Neural progenitor cell (in vitro differentiated cells): ENCODE results near the gene VOPP1. TPM values are rescaled to one million over a fixed set of nuclear protein-coding genes. Genes with fewer than 3 reads are reported as not detected.
"Not testable (repeated sequence)": the region's sequence is repeated elsewhere in the genome, so short reads cannot be mapped to it uniquely, and the experiment has no call there.

Experiments
- DNase-seq: peaks from one replicate; pipeline ENCODE4 v3.0.0-alpha.2; 2016; ENCODE audit warnings: low spot score
- H2AFZ ChIP-seq: fragments of 200-600 bp; sonication (generic); replicated peaks from 2 replicates; pipeline ENCODE4 v1.6.1; 2016; ENCODE audit warnings: antibody characterized with exemption
- H3F3A ChIP-seq: fragments of 200-600 bp; sonication (generic); 2 replicates; pipeline ENCODE4 v1.6.1; 2016; ENCODE audit warnings: antibody characterized with exemption, low read depth
- H3K27ac ChIP-seq: fragments of 200-600 bp; sonication (generic); 2 replicates; pipeline ENCODE4 v1.5.1; 2016; ENCODE audit warnings: mild to moderate bottlenecking
- H3K27me3 ChIP-seq: fragments of 200-600 bp; sonication (generic); 2 replicates; pipeline ENCODE4 v1.6.1; 2016; ENCODE audit warnings: mild to moderate bottlenecking, moderate library complexity
- H3K36me3 ChIP-seq: fragments of 200-600 bp; sonication (generic); 2 replicates; pipeline ENCODE4 v1.5.1; 2016
- H3K4me1 ChIP-seq: fragments of 200-600 bp; sonication (generic); 2 replicates; pipeline ENCODE4 v1.6.1; 2016; ENCODE audit warnings: mixed run types
- H3K4me2 ChIP-seq: fragments of 200-600 bp; sonication (generic); 2 replicates; pipeline ENCODE4 v1.6.1; 2016
- H3K4me3 ChIP-seq: fragments of 200-600 bp; sonication (generic); 2 replicates; pipeline ENCODE4 v1.5.1; 2016
- H3K79me2 ChIP-seq: fragments of 200-600 bp; sonication (generic); 2 replicates; pipeline ENCODE4 v1.6.1; 2016; ENCODE audit warnings: low read depth
- H3K9ac ChIP-seq: fragments of 200-600 bp; sonication (generic); 2 replicates; pipeline ENCODE4 v1.6.1; 2016
- H3K9me3 ChIP-seq: fragments of 200-600 bp; sonication (generic); 2 replicates; pipeline ENCODE4 v1.5.1; 2016; ENCODE audit warnings: low read depth
- H4K20me1 ChIP-seq: fragments of 200-600 bp; sonication (generic); 2 replicates; pipeline ENCODE4 v1.6.1; 2016; ENCODE audit warnings: low read depth
- H3K27ac Mint-ChIP-seq: 3 replicates; pipeline ENCODE4 v1.8.0; 2021; ENCODE audit warnings: mixed read lengths
- H3K27me3 Mint-ChIP-seq: 2 replicates; pipeline ENCODE4 v1.8.0; 2022; ENCODE audit warnings: low read depth, mild to moderate bottlenecking, inconsistent platforms, moderate library complexity, mixed read lengths; ENCODE audit not compliant: insufficient read depth
- H3K36me3 Mint-ChIP-seq: 3 replicates; pipeline ENCODE4 v1.8.0; 2021; ENCODE audit warnings: mixed read lengths
- H3K4me1 Mint-ChIP-seq: 3 replicates; pipeline ENCODE4 v1.8.0; 2021; ENCODE audit warnings: mixed read lengths
- H3K4me3 Mint-ChIP-seq: 3 replicates; pipeline ENCODE4 v1.8.0; 2021; ENCODE audit warnings: mild to moderate bottlenecking, moderate library complexity, mixed read lengths
- H3K9me3 Mint-ChIP-seq: 3 replicates; pipeline ENCODE4 v1.8.0; 2020; ENCODE audit warnings: mixed read lengths
- CTCF ChIP-seq: fragments of 200-600 bp; sonication (generic); IDR thresholded peaks from 2 replicates; pipeline ENCODE4 v1.5.1; 2017; ENCODE audit warnings: antibody characterized with exemption, mild to moderate bottlenecking
- EZH2 ChIP-seq: fragments of 200-600 bp; sonication (generic); IDR thresholded peaks from 2 replicates; pipeline ENCODE4 v1.6.1; 2017; ENCODE audit warnings: antibody characterized with exemption, mild to moderate bottlenecking, moderate library complexity
- EZH2phosphoT487 ChIP-seq: fragments of 200-600 bp; sonication (generic); IDR thresholded peaks from 2 replicates; pipeline ENCODE4 v1.6.1; 2017; ENCODE audit warnings: antibody characterized with exemption
- total RNA-seq: library from RNA; depleted of rRNA; stranded (reverse); fragments of >200 nt; gene quantifications from 2 replicates; pipeline ENCODE4 v1.2.3, GENCODE V29; 2015; ENCODE audit warnings: low replicate concordance

VOPP1 gene
- total RNA-seq, 1 donor from 2014 or later, result 46.6 TPM

- no peak for TF ChIP-seq EZH2phosphoT487
- no peak for TF ChIP-seq CTCF
- TF ChIP-seq EZH2, result no peak
- H3K4me1 ChIP-seq, result no peaks in the 10 kb centered on the region
- no peak overlapping the region for H3K4me3 ChIP-seq
- no peak overlapping the region for H3K4me2 ChIP-seq
- no peak for DNase-seq
- no peaks in the 10 kb centered on the region for H3K9me3 Mint-ChIP-seq
- no peaks in the 10 kb centered on the region for H3K27me3 Mint-ChIP-seq
- H3K36me3 ChIP-seq, result no peaks in the 10 kb centered on the region
- peaks cover 4% of the 10 kb centered on the region for H3K4me1 Mint-ChIP-seq
- no peaks in the 10 kb centered on the region for H3F3A ChIP-seq
- H3K79me2 ChIP-seq, result no peaks in the 10 kb centered on the region
- H3K27ac ChIP-seq, result no peak overlapping the region
- no peaks in the 10 kb centered on the region for H4K20me1 ChIP-seq
- peak overlapping the region; percentile 30 for H3K27ac Mint-ChIP-seq
- peaks cover 6% of the 10 kb centered on the region for H3K36me3 Mint-ChIP-seq
- H2AFZ ChIP-seq, result no peak overlapping the region
- H3K9ac ChIP-seq, result no peak overlapping the region
- H3K9me3 ChIP-seq, result no peaks in the 10 kb centered on the region
- H3K27me3 ChIP-seq, result no peaks in the 10 kb centered on the region
- no peak overlapping the region for H3K4me3 Mint-ChIP-seq
Measured at GRCh38 chr7:55474944-55475854, 97.1 kb downstream of the VOPP1 start.

GRCh38 chr7:55473932-55474331 is 98.4 kb downstream of the VOPP1 start:
- Histone ChIP-seq H3K79me2 (no peaks in the 10 kb centered on the region), H3K27ac (no peak overlapping the region), H3K27me3 (no peaks in the 10 kb centered on the region), H3K4me1 (no peaks in the 10 kb centered on the region), H3K4me3 (no peak overlapping the region), H2AFZ (no peak overlapping the region), H3K36me3 (no peaks in the 10 kb centered on the region), H4K20me1 (no peaks in the 10 kb centered on the region), H3K9me3 (no peaks in the 10 kb centered on the region), H3F3A (peaks cover 4% of the 10 kb centered on the region), H3K4me2 (no peak overlapping the region), H3K9ac (no peak overlapping the region)
- DNase-seq, result no peak
- Mint-ChIP-seq H3K9me3 (no peaks in the 10 kb centered on the region), H3K27ac (peak overlapping the region; percentile 67), H3K27me3 (no peaks in the 10 kb centered on the region), H3K36me3 (peaks cover 6% of the 10 kb centered on the region), H3K4me3 (no peak overlapping the region), H3K4me1 (peaks cover 5% of the 10 kb centered on the region)
- no peak for TF ChIP-seq EZH2phosphoT487
- TF ChIP-seq EZH2, result no peak
- no peak for TF ChIP-seq CTCF

DNA sequence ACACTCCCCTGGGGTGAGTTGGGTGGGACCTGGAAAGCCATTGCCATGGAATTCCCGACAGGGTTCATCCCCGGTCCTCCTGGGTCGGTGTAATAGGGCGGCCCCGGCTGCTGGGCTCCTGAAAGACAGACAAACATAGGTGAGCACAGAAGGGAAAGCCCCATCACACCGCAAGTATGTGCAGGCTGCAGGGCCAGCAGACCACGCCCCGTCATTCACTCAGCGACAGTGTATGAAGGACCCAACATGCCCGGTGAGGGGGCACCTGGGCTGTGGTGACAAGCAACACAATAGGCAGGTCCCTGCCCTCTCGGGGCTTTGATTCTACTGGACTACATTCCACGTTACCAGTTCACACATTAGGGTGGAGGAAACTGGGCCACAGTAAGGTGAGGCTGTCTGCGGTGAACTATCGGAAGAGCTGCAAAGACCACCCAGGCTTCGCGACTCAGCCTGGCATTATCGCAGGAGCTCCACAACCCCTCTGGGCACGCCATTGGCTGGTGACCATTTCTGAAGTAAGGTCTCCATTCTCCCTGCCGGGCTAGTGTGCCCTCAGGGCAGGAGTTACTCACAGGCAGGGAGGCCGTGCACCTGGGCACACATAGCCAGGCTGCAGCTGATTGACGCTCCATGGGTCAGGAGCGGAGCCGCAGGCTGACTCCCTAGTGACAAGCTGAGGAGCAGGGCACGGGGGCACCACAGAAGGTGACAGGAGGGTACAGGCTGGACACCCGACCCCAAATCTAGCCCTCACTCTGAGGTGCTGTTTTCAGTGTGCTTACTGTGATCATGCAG is 99.2 kb downstream of the VOPP1 start:
- peaks cover 4% of the 10 kb centered on the region for H3F3A ChIP-seq
- TF ChIP-seq EZH2, result no peak
- TF ChIP-seq CTCF, result no peak
- H3K4me2 ChIP-seq, result no peak overlapping the region
- no peaks in the 10 kb centered on the region for H3K36me3 ChIP-seq
- DNase-seq, result no peak
- no peaks in the 10 kb centered on the region for H3K9me3 ChIP-seq
- H3K4me1 Mint-ChIP-seq, result peaks cover 2% of the 10 kb centered on the region
- H3K4me3 ChIP-seq, result no peak overlapping the region
- H3K79me2 ChIP-seq, result no peaks in the 10 kb centered on the region
- H3K27me3 ChIP-seq, result no peaks in the 10 kb centered on the region
- H3K36me3 Mint-ChIP-seq, result peaks cover 9% of the 10 kb centered on the region
- H3K27me3 Mint-ChIP-seq, result no peaks in the 10 kb centered on the region
- no peak overlapping the region for H3K4me3 Mint-ChIP-seq
- no peak overlapping the region for H3K27ac ChIP-seq
- no peak overlapping the region for H3K9ac ChIP-seq
- no peaks in the 10 kb centered on the region for H4K20me1 ChIP-seq
- no peaks in the 10 kb centered on the region for H3K4me1 ChIP-seq
- H2AFZ ChIP-seq, result no peak overlapping the region
- H3K27ac Mint-ChIP-seq, result no peak overlapping the region
- H3K9me3 Mint-ChIP-seq, result peaks cover 2% of the 10 kb centered on the region

DNA sequence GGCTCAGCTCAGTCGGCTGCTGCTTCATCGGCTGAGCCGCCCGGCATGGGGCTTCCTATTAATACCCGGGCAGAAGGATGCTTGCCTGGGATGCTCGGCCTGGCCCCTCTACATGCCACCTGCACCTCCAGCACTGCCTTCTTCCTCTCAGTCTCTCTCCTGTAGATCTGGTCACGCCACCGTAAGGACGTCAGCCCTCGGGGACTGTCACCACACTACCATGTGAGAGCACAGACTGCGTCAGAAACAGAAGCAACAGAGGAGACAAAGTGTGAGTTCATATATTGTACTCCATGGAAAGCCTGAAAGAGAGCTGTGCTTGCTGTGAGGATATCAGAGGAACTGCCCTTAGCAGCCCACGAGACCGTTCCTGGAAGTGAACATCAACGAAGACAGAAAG is 99.9 kb downstream of the VOPP1 start:
- not testable (repeated sequence) for H3K4me2 ChIP-seq, H3K4me1 ChIP-seq, H3K9ac ChIP-seq, H3K36me3 ChIP-seq, H3F3A ChIP-seq, H3K79me2 ChIP-seq, H3K27me3 ChIP-seq, DNase-seq, H3K4me3 Mint-ChIP-seq, H3K9me3 ChIP-seq, H3K4me3 ChIP-seq, H4K20me1 ChIP-seq, H3K27ac Mint-ChIP-seq, H3K27me3 Mint-ChIP-seq, H3K4me1 Mint-ChIP-seq, H2AFZ ChIP-seq, H3K9me3 Mint-ChIP-seq, H3K27ac ChIP-seq
- peaks cover 13% of the 10 kb centered on the region for H3K36me3 Mint-ChIP-seq

GRCh38 chr7:55471594-55471993 is 100.7 kb downstream of the VOPP1 start:
- H3K4me3 Mint-ChIP-seq, H3K4me3 ChIP-seq, H3K36me3 ChIP-seq, H3F3A ChIP-seq, H3K79me2 ChIP-seq, H3K27me3 ChIP-seq, H3K4me1 Mint-ChIP-seq, H4K20me1 ChIP-seq, H3K4me2 ChIP-seq, H3K9ac ChIP-seq, H3K4me1 ChIP-seq, H3K27ac ChIP-seq, H3K9me3 ChIP-seq, DNase-seq, H2AFZ ChIP-seq, H3K27ac Mint-ChIP-seq, H3K27me3 Mint-ChIP-seq: not testable (repeated sequence)
- H3K36me3 Mint-ChIP-seq, result peaks cover 20% of the 10 kb centered on the region
- H3K9me3 Mint-ChIP-seq, result peaks cover 14% of the 10 kb centered on the region
